A549 (cell line): ENCODE data around the gene ATP2C1. TPM values are rescaled to one million over a fixed set of nuclear protein-coding genes. Genes with fewer than 3 reads are reported as not detected.

ENCODE experiments used
- ATAC-seq, 2 experiments: fragments of 200-7000 bp in 1 of 2; fragments of >200 bp in 1 of 2; cut with Nextera tagmentation in 1 of 2; cut with Tn5 transposase in 1 of 2; 3 replicates each; pipeline versions ENCODE4 v1.8.0 to v1.9.1; 2018 to 2020; ENCODE audit warnings: mild to moderate bottlenecking in 1 of 2, moderate library complexity in 1 of 2
- CTCF ChIA-PET: fragments of 300-600 bp; sonication (Branson Sonifier 250); formaldehyde crosslinking; extraction: SDS; loops from one replicate; lab custom pipeline; 2021; ENCODE audit warnings: antibody characterized with exemption, inconsistent platforms; lab: Yijun Ruan, JAX
- POLR2A ChIA-PET: fragments of 350-600 bp; formaldehyde crosslinking; extraction: SDS; loops from one replicate; lab custom pipeline; 2021; ENCODE audit warnings: antibody characterized with exemption, inconsistent platforms; lab: Yijun Ruan, JAX
- DNase-seq, 2 experiments: peaks; one replicate each; pipeline versions ENCODE4 v3.0.0 to v3.0.0-alpha.2; 2011 to 2016; ENCODE audit warnings: low read depth in 1 of 2, low spot score in 1 of 2
- FAIRE-seq: peaks from 2 replicates; lab custom pipeline; 2011; peaks lifted over from hg19 to GRCh38; lab: Jason Lieb, UNC
- H3K27ac ChIP-seq, 2 experiments: fragments of >200 bp; sonication (Bioruptor Twin); formaldehyde crosslinking; 3 replicates each; pipeline ENCODE4 v1.5.1; 2016 to 2017
- H3K4me1 ChIP-seq: fragments of >200 bp; sonication (Bioruptor Twin); formaldehyde crosslinking; 3 replicates; pipeline ENCODE4 v1.6.1; 2016
- H3K4me2 ChIP-seq: fragments of >200 bp; sonication (Bioruptor Twin); formaldehyde crosslinking; 3 replicates; pipeline ENCODE4 v1.6.1; 2016
- H3K4me3 ChIP-seq: fragments of >200 bp; sonication (Bioruptor Twin); formaldehyde crosslinking; 3 replicates; pipeline ENCODE4 v1.5.1; 2016
- H3K9me3 ChIP-seq: fragments of >200 bp; sonication (Bioruptor Twin); formaldehyde crosslinking; 3 replicates; pipeline ENCODE4 v1.6.1; 2016
- BCL3 ChIP-seq: fragments of >200 bp; sonication (Bioruptor Twin); formaldehyde crosslinking; IDR thresholded peaks from 3 replicates; pipeline ENCODE4 v1.6.1; 2016
- BHLHE40 ChIP-seq: IDR thresholded peaks from 2 replicates; pipeline ENCODE4 v1.6.1; 2012; ENCODE audit warnings: low read depth, low read length, inconsistent platforms
- CEBPB ChIP-seq, 2 experiments: fragments of >200 bp in 1 of 2; sonication (Bioruptor Twin) in 1 of 2; formaldehyde crosslinking in 1 of 2; IDR thresholded peaks; 2 replicates each; pipeline ENCODE4 v1.6.1; 2012 to 2016
- CHD2 ChIP-seq: fragments of 150-350 bp; IDR thresholded peaks from 2 replicates; pipeline ENCODE4 v1.6.1; 2014; ENCODE audit warnings: low read length; ENCODE audit not compliant: partially characterized antibody
- E2F6 ChIP-seq: IDR thresholded peaks from 2 replicates; pipeline ENCODE4 v1.6.1; 2012; ENCODE audit warnings: low read depth, borderline replicate concordance
- EHMT2 ChIP-seq: fragments of 200-600 bp; sonication (generic); IDR thresholded peaks from 2 replicates; pipeline ENCODE4 v1.6.1; 2016; ENCODE audit warnings: antibody characterized with exemption, low read depth, mild to moderate bottlenecking, moderate library complexity
- ELK1 ChIP-seq: fragments of 150-350 bp; IDR thresholded peaks from 2 replicates; pipeline ENCODE4 v1.6.1; 2014; ENCODE audit warnings: low read depth, mild to moderate bottlenecking, low read length
- ESRRA ChIP-seq: fragments of 150-350 bp; IDR thresholded peaks from 2 replicates; pipeline ENCODE4 v1.6.1; 2014; ENCODE audit warnings: mild to moderate bottlenecking, low read length, borderline replicate concordance
- GATA3 ChIP-seq: IDR thresholded peaks from 2 replicates; pipeline ENCODE4 v1.6.1; 2012; ENCODE audit warnings: borderline replicate concordance
- HES2 ChIP-seq: fragments of >200 bp; sonication (Bioruptor Twin); formaldehyde crosslinking; IDR thresholded peaks from 2 replicates; pipeline ENCODE4 v1.6.1; 2016
- HEYL ChIP-seq: fragments of 250-450 bp; sonication (Bioruptor Pico); IDR thresholded peaks from 2 replicates; pipeline ENCODE4 v1.8.0; 2021; ENCODE audit warnings: mild to moderate bottlenecking, moderate library complexity
- HMGXB4 ChIP-seq: fragments of 250-450 bp; sonication (Bioruptor Pico); IDR thresholded peaks from 2 replicates; pipeline ENCODE4 v1.5.0; 2021; ENCODE audit warnings: mild to moderate bottlenecking, moderate library complexity, borderline replicate concordance
- NPAS2 ChIP-seq: fragments of 250-450 bp; sonication (Bioruptor Pico); IDR thresholded peaks from 2 replicates; pipeline ENCODE4 v1.8.0; 2022; ENCODE audit warnings: mild to moderate bottlenecking, moderate library complexity, borderline replicate concordance
- PHF8 ChIP-seq: fragments of 200-600 bp; sonication (generic); IDR thresholded peaks from 2 replicates; pipeline ENCODE4 v1.6.1; 2016; ENCODE audit warnings: low read depth, mild to moderate bottlenecking, antibody characterized with exemption, moderate library complexity, borderline replicate concordance
- REST ChIP-seq: fragments of 200-600 bp; sonication (generic); IDR thresholded peaks from 2 replicates; pipeline ENCODE4 v1.6.1; 2016; ENCODE audit warnings: antibody characterized with exemption, mild to moderate bottlenecking, moderate library complexity
- ZNF302 ChIP-seq: fragments of 250-450 bp; sonication (Bioruptor Pico); IDR thresholded peaks from 2 replicates; pipeline ENCODE4 v1.9.0; 2021; ENCODE audit warnings: inconsistent platforms, mild to moderate bottlenecking, moderate library complexity
- WGBS: methylation state at CpG from one replicate; pipeline ENCODE4 v1.1.6; 2017; ENCODE audit errors: missing lambda C conversion rate; 5-methylcytosine and 5-hydroxymethylcytosine counted together
- polyA plus RNA-seq, 4 experiments: library from polyadenylated mRNA; depleted of rRNA in 3 of 4; stranded (reverse); fragments of >200 nt; fragmentation: RNase III in 1 of 4; extraction: RNeasy Plus Mini Kit Qiagen cat#74134 plus additional on column Dnase treatment in 1 of 4; gene quantifications; 2 replicates in 3 of 4; 3 replicates in 1 of 4; pipeline ENCODE4 v1.2.3, GENCODE V29; 2011 to 2017

The ATP2C1 gene
- polyA plus RNA-seq, 2 of the 4 experiments (the other 2 are of a cell fraction), result 48.1 to 74.3 TPM

GRCh38 chr3:130915567-130916292 is 21.8 kb downstream of the ATP2C1 start:
- POLR2A ChIA-PET, result no interaction called here
- TF ChIP-seq ELK1, result no peak
- TF ChIP-seq HMGXB4 (CRISPR knock-in tag), result no peak
- TF ChIP-seq PHF8, result no peak
- no peak for TF ChIP-seq REST
- TF ChIP-seq, all 56 proteins: peak for 0
- FAIRE-seq (no peak), DNase-seq (no peak), ATAC-seq (no peak)
- H3K4me2 ChIP-seq, result no peak overlapping the region
- no peaks in the 10 kb centered on the region for H3K4me1 ChIP-seq
- H3K27ac ChIP-seq, result no peak overlapping the region
- 89% methylated on average over 7 of the region's 7 CpGs for WGBS
- H3K4me3 ChIP-seq, result no peak overlapping the region
- CTCF ChIA-PET, result no interaction called here
- no peaks in the 10 kb centered on the region for H3K9me3 ChIP-seq

GRCh38 chr3:130916507-130917167 is 22.8 kb downstream of the ATP2C1 start:
- Histone ChIP-seq H3K27ac (no peak overlapping the region), H3K4me3 (no peak overlapping the region), H3K4me1 (no peaks in the 10 kb centered on the region), H3K9me3 (no peaks in the 10 kb centered on the region), H3K4me2 (no peak overlapping the region)
- no peak for DNase-seq
- ATAC-seq, result no peak
- CTCF ChIA-PET, result interaction anchor here (1.1 kb wide), 1 partner anchor 22 kb away, joined by 3 read pairs; no protein-coding TSS in a partner anchor
- no peak for FAIRE-seq
- TF ChIP-seq CHD2 (no peak), NPAS2 (CRISPR knock-in tag) (no peak), HEYL (CRISPR knock-in tag) (no peak), ZNF302 (no peak), CEBPB (IDR thresholded peaks at IDR 0.05) (no peak), REST (no peak), BHLHE40 (no peak), GATA3 (no peak), EHMT2 (no peak), HES2 (no peak), BCL3 (no peak), ESRRA (no peak), E2F6 (no peak)
- TF ChIP-seq, all 56 proteins: peak for 0
- POLR2A ChIA-PET, result no interaction called here
- WGBS, result 84% methylated on average over 4 of the region's 4 CpGs
